SU-DHL-6 (cell line): ENCODE data around the gene AFG1L.

ENCODE experiments used
- H2AFZ ChIP-seq: fragments of 200-600 bp; sonication (generic); 2 replicates; pipeline ENCODE4 v1.6.1; 2014; ENCODE audit warnings: low read depth, mild to moderate bottlenecking, moderate library complexity, mixed read lengths, antibody characterized with exemption, low read length; ENCODE audit not compliant: severe bottlenecking
- H3F3A ChIP-seq: fragments of 200-600 bp; shearing (Covaris generic); 2 replicates; pipeline ENCODE4 v1.6.0; 2016; ENCODE audit warnings: antibody characterized with exemption, mild to moderate bottlenecking; ENCODE audit not compliant: insufficient read depth
- H3K27ac ChIP-seq: fragments of 200-600 bp; sonication (generic); 2 replicates; pipeline ENCODE4 v1.5.1; 2016; ENCODE audit warnings: low read depth, mild to moderate bottlenecking, low read length, moderate library complexity, mixed read lengths
- H3K27me3 ChIP-seq: fragments of 200-600 bp; sonication (generic), shearing (Covaris generic); 2 replicates; pipeline ENCODE4 v1.6.0; 2014; ENCODE audit warnings: mild to moderate bottlenecking, low read length
- H3K36me3 ChIP-seq: fragments of 200-600 bp; sonication (generic); 2 replicates; pipeline ENCODE4 v1.6.1; 2014; ENCODE audit warnings: mild to moderate bottlenecking, low read length, mixed read lengths
- H3K4me2 ChIP-seq: fragments of 300-600, 200-600 bp; shearing (Covaris generic), sonication (generic); 2 replicates; pipeline ENCODE4 v1.6.0; 2014; ENCODE audit warnings: low read length, low read depth, mild to moderate bottlenecking; ENCODE audit not compliant: poor library complexity, severe bottlenecking
- H3K4me3 ChIP-seq: fragments of 200-600 bp; sonication (generic); 2 replicates; pipeline ENCODE4 v1.5.1; 2014; ENCODE audit warnings: antibody characterized with exemption, low read length, mild to moderate bottlenecking, mixed read lengths; ENCODE audit not compliant: insufficient read depth, poor library complexity, severe bottlenecking
- H3K79me2 ChIP-seq: fragments of 200-600 bp; sonication (generic); 2 replicates; pipeline ENCODE4 v1.6.1; 2014; ENCODE audit warnings: mild to moderate bottlenecking, low read length, moderate library complexity; ENCODE audit not compliant: insufficient read depth
- H3K9ac ChIP-seq: fragments of 200-600 bp; sonication (generic); 2 replicates; pipeline ENCODE4 v1.7.0; 2014; ENCODE audit warnings: mild to moderate bottlenecking, low read length
- H3K9me2 ChIP-seq: fragments of 200-600 bp; sonication (generic); replicated peaks from 2 replicates; pipeline ENCODE4 v1.6.1; 2014; ENCODE audit warnings: low read length; ENCODE audit not compliant: insufficient read depth
- H3K9me3 ChIP-seq: fragments of 200-600 bp; sonication (generic); 2 replicates; pipeline ENCODE4 v1.6.1; 2014; ENCODE audit warnings: low read length, mixed read lengths; ENCODE audit not compliant: insufficient read depth
- H4K20me1 ChIP-seq: fragments of 200-600 bp; sonication (generic); 2 replicates; pipeline ENCODE4 v1.6.1; 2014; ENCODE audit warnings: low read depth, mild to moderate bottlenecking, antibody characterized with exemption, low read length, moderate library complexity, mixed read lengths
- EZH2phosphoT487 ChIP-seq: fragments of 200-600 bp; sonication (generic), shearing (Covaris generic); conservative IDR thresholded peaks from 2 replicates; pipeline ENCODE4 v1.6.1; 2018; ENCODE audit warnings: mild to moderate bottlenecking, antibody characterized with exemption, low read length, moderate library complexity, mixed read lengths
- TF ChIP-seq, protein P1 (sequence below): fragments of 200-600 bp; sonication (generic); IDR thresholded peaks from one replicate; pipeline ENCODE4 v1.5.1; 2017; ENCODE audit warnings: antibody characterized with exemption, mild to moderate bottlenecking, low read length, moderate library complexity; ENCODE audit not compliant: insufficient read depth, poor library complexity, severe bottlenecking

The AFG1L gene

GRCh38 chr6:108336971-108337370 lies 42.1 kb downstream of the AFG1L start:
- TF ChIP-seq, protein P1, sequence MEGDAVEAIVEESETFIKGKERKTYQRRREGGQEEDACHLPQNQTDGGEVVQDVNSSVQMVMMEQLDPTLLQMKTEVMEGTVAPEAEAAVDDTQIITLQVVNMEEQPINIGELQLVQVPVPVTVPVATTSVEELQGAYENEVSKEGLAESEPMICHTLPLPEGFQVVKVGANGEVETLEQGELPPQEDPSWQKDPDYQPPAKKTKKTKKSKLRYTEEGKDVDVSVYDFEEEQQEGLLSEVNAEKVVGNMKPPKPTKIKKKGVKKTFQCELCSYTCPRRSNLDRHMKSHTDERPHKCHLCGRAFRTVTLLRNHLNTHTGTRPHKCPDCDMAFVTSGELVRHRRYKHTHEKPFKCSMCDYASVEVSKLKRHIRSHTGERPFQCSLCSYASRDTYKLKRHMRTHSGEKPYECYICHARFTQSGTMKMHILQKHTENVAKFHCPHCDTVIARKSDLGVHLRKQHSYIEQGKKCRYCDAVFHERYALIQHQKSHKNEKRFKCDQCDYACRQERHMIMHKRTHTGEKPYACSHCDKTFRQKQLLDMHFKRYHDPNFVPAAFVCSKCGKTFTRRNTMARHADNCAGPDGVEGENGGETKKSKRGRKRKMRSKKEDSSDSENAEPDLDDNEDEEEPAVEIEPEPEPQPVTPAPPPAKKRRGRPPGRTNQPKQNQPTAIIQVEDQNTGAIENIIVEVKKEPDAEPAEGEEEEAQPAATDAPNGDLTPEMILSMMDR: no peak
- no peak for TF ChIP-seq EZH2phosphoT487
- Histone ChIP-seq H2AFZ (no peak overlapping the region), H3K9ac (no peak overlapping the region), H3K79me2 (no peaks in the 10 kb centered on the region), H3F3A (no peaks in the 10 kb centered on the region), H3K36me3 (no peaks in the 10 kb centered on the region), H4K20me1 (no peaks in the 10 kb centered on the region), H3K27me3 (no peaks in the 10 kb centered on the region), H3K9me3 (no peaks in the 10 kb centered on the region), H3K9me2 (no peaks in the 10 kb centered on the region), H3K4me3 (no peak overlapping the region), H3K27ac (no peak overlapping the region), H3K4me2 (no peak overlapping the region)

- Histone ChIP-seq H3K27ac (no peak overlapping the region), H3K79me2 (no peaks in the 10 kb centered on the region), H3K9ac (no peak overlapping the region), H3K4me3 (no peak overlapping the region), H3K9me3 (no peaks in the 10 kb centered on the region), H3K4me2 (no peak overlapping the region), H3F3A (no peaks in the 10 kb centered on the region), H3K36me3 (no peaks in the 10 kb centered on the region), H3K9me2 (no peaks in the 10 kb centered on the region), H4K20me1 (no peaks in the 10 kb centered on the region), H3K27me3 (no peaks in the 10 kb centered on the region), H2AFZ (no peak overlapping the region)
- TF ChIP-seq, protein P1: no peak
- no peak for TF ChIP-seq EZH2phosphoT487
Observed at GRCh38 chr6:108337721-108338120, 42.9 kb downstream of the AFG1L start.

DNA sequence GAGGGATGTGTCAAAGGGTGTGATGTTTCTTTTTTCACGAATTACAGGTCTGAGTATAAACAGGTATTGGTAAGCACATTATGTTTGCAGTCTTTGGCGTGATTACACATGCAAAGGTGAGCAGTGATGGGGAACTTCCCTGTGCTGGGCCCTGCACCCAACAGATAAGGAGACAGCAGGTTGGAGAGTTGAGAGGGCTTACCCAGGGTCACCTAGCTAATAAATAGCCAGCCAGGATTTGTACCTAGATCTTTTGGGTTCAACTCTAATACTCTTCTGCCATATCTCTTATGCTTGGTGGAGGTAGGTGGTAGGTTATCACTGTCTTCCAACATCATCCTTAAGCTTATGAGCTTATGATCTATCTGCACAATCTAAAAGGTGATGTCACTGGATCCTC lies 46.5 kb downstream of the AFG1L start:
- TF ChIP-seq, protein P1: no peak
- no peak for TF ChIP-seq EZH2phosphoT487
- Histone ChIP-seq H3K27ac (no peak overlapping the region), H3K9ac (no peak overlapping the region), H2AFZ (no peak overlapping the region), H4K20me1 (no peaks in the 10 kb centered on the region), H3K36me3 (no peaks in the 10 kb centered on the region), H3K9me2 (no peaks in the 10 kb centered on the region), H3K4me3 (no peak overlapping the region), H3K4me2 (no peak overlapping the region), H3F3A (no peaks in the 10 kb centered on the region), H3K79me2 (no peaks in the 10 kb centered on the region), H3K9me3 (no peaks in the 10 kb centered on the region), H3K27me3 (no peaks in the 10 kb centered on the region)
